Endodermal cell (in vitro differentiated cells): Measurements from ENCODE around the gene HLA-DMB. TPM values are rescaled to one million over a fixed set of nuclear protein-coding genes. Genes with fewer than 3 reads are reported as not detected.
A peak's percentile ranks its signal among the peaks of the same experiment; 100 is the strongest.

Experiments used
- DNase-seq: peaks from one replicate; pipeline ENCODE4 v3.0.0-alpha.2; 2017
- H3K27ac ChIP-seq: 2 replicates; pipeline ENCODE4 v1.5.1; 2013; ENCODE audit warnings: mild to moderate bottlenecking, low read depth, low read length, moderate library complexity
- H3K27me3 ChIP-seq: 2 replicates; pipeline ENCODE4 v1.6.1; 2013; ENCODE audit warnings: mild to moderate bottlenecking, low read length, moderate library complexity; ENCODE audit not compliant: insufficient read depth, control insufficient read depth, poor library complexity, severe bottlenecking
- H3K36me3 ChIP-seq: 2 replicates; pipeline ENCODE4 v1.7.0; 2013; ENCODE audit warnings: mild to moderate bottlenecking, low read length, moderate library complexity; ENCODE audit not compliant: control insufficient read depth, insufficient read depth
- H3K4me1 ChIP-seq: one replicate; pipeline ENCODE4 v1.7.0; 2013; ENCODE audit warnings: low read length; ENCODE audit not compliant: control insufficient read depth, insufficient read depth
- H3K4me3 ChIP-seq: 2 replicates; pipeline ENCODE4 v1.5.1; 2013; ENCODE audit warnings: mild to moderate bottlenecking, low read length, moderate library complexity
- H3K9ac ChIP-seq: 2 replicates; pipeline ENCODE4 v1.6.1; 2013; ENCODE audit warnings: mild to moderate bottlenecking, low read length, moderate library complexity; ENCODE audit not compliant: poor library complexity, severe bottlenecking; ENCODE audit errors: extremely low read depth
- H3K9me3 ChIP-seq: 2 replicates; pipeline ENCODE4 v1.6.1; 2013; ENCODE audit warnings: mild to moderate bottlenecking, low read length, moderate library complexity; ENCODE audit not compliant: control insufficient read depth
- H3K27ac Mint-ChIP-seq: 2 replicates; pipeline ENCODE4 v1.8.0; 2020; ENCODE audit warnings: mixed read lengths
- H3K27me3 Mint-ChIP-seq: 2 replicates; pipeline ENCODE4 v1.8.0; 2021; ENCODE audit warnings: mild to moderate bottlenecking, mixed read lengths; ENCODE audit not compliant: insufficient read depth
- H3K36me3 Mint-ChIP-seq: 2 replicates; pipeline ENCODE4 v1.8.0; 2020; ENCODE audit warnings: low read depth, mixed read lengths
- H3K4me1 Mint-ChIP-seq: 2 replicates; pipeline ENCODE4 v1.8.0; 2020; ENCODE audit warnings: mixed read lengths
- H3K4me3 Mint-ChIP-seq: 2 replicates; pipeline ENCODE4 v1.8.0; 2020; ENCODE audit warnings: mild to moderate bottlenecking, moderate library complexity, mixed read lengths
- H3K9me3 Mint-ChIP-seq: 2 replicates; pipeline ENCODE4 v1.8.0; 2020; ENCODE audit warnings: mild to moderate bottlenecking, mixed read lengths
- WGBS, 2 experiments: methylation state at CpG; one replicate each; pipeline versions ENCODE4 v1.1.5 to v1.1.7; 2013; ENCODE audit warnings: missing lambda C conversion rate in 2 of 2, mixed read lengths in 1 of 2; ENCODE audit not compliant: insufficient coverage in 1 of 2, insufficient read length in 1 of 2; 5-methylcytosine and 5-hydroxymethylcytosine counted together
- total RNA-seq, 2 donors: library from RNA; stranded (reverse); fragmentation: NEBNext Ultra II Directional in 1 of 2; extraction: Animal tissue kit (Norgen Biotek cat#: 25700) in 1 of 2; gene quantifications; 2 replicates in 1 of 2; 3 replicates in 1 of 2; pipeline ENCODE4 v1.2.1, GENCODE V29; 2021
- TF ChIP-seq, protein P1 (sequence below): fragments of 200-600 bp; sonication (generic); conservative IDR thresholded peaks from 2 replicates; pipeline ENCODE4 v1.5.0; 2021; ENCODE audit warnings: antibody characterized with exemption, mild to moderate bottlenecking

Gene HLA-DMB
- total RNA-seq, 2 donors from 2014 or later: 0.24 to 1.8 TPM

DNA sequence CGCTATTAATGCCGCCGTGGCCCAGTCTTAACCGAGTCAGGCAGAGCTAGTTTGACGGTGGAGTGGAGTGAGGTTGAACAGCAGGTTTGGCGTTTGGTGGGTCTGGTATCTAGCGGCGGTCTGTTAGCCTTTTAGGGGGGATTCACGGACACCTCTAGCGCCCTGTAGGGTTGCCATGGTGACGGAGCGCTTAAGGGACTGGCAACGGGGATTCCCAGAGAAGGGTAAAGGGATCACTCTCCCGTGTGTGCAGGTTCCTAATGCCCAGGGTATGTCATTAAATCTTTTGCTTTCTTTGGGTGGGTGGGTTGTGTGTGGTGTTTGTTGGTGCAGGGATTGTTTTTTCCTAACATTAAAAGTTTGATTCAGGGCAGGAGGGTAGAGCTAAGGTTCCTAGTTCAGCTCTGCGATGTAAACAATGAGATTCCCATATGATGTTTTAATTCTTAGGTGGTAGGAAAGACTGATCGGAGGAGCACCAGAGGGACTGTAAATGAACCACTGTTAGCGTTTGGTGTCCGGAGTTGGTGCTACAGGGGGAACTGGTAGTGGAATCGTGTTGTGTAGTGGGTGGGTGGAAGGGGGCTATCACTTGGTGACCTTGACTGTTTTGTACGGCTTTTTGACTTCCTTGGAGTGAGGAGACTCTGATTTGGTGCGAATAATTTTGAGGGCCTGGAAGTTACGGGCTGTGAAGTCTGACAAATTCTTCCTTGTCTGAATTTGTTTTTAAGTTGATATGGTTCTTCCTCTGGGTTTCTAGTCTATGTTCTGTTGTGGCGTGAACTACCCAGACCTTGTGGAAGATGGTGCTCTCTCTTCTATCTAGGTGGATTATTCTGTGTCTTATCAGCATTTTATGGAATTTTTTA, 32.6 kb upstream of the HLA-DMB start:
- Histone ChIP-seq H3K9me3 (no peaks in the 10 kb centered on the region), H3K27ac (peak overlapping the region; percentile 83), H3K4me1 (no peaks in the 10 kb centered on the region), H3K36me3 (peaks cover 65% of the 10 kb centered on the region), H3K9ac (peak overlapping the region; percentile 95), H3K27me3 (no peaks in the 10 kb centered on the region), H3K4me3 (peak overlapping the region; percentile 98)
- DNase-seq: peak; percentile 71
- WGBS, 2 experiments: 1% methylated on average over 8 to 23 of the region's 23 CpGs
- TF ChIP-seq, protein P1, sequence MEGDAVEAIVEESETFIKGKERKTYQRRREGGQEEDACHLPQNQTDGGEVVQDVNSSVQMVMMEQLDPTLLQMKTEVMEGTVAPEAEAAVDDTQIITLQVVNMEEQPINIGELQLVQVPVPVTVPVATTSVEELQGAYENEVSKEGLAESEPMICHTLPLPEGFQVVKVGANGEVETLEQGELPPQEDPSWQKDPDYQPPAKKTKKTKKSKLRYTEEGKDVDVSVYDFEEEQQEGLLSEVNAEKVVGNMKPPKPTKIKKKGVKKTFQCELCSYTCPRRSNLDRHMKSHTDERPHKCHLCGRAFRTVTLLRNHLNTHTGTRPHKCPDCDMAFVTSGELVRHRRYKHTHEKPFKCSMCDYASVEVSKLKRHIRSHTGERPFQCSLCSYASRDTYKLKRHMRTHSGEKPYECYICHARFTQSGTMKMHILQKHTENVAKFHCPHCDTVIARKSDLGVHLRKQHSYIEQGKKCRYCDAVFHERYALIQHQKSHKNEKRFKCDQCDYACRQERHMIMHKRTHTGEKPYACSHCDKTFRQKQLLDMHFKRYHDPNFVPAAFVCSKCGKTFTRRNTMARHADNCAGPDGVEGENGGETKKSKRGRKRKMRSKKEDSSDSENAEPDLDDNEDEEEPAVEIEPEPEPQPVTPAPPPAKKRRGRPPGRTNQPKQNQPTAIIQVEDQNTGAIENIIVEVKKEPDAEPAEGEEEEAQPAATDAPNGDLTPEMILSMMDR: no peak
- no peaks in the 10 kb centered on the region for H3K9me3 Mint-ChIP-seq
- peaks cover 24% of the 10 kb centered on the region for H3K4me1 Mint-ChIP-seq
- peaks cover 69% of the 10 kb centered on the region for H3K36me3 Mint-ChIP-seq
- H3K27ac Mint-ChIP-seq: peak overlapping the region; percentile 100
- H3K27me3 Mint-ChIP-seq: no peaks in the 10 kb centered on the region
- H3K4me3 Mint-ChIP-seq: peak overlapping the region; percentile 98

DNA sequence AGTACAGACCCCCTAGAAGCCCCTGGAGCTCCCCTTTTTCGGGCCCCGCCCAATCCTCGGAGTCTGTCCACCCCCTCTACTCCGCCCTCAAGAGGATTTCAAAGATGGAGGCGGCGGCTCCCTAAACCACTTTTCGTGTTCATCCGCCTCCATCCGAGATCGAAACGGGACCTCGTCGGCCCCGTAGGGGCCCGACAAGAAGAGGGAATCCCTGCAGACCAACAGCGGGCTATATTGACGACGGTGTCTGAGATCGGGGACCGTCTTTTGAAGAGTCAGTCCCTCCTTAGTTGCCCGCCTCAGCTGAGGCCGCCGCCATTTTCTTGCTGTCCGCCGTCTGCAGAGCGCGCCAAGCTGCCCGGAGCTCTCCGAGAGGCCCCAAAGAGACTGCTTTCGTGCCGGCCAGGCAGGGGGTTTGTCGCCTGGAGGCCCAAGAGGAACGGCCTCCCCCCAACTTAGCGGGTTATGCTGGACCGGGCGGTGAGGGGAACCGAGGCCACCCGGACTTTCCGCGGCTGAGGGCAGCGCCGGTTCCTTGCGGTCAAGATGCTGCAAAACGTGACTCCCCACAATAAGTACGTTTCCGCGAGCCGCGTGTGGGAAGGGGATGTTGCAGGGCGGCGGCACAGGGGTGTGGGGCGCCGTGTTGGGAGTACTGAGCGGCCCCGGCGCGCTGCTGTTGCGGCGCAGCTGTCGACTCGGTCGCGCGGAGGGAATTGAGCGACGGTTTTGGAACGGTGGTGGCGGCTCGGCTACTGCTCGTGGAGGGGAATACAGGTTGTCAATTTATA, 31.7 kb upstream of the HLA-DMB start:
- Histone ChIP-seq H3K4me3 (peak overlapping the region; percentile 98), H3K4me1 (no peaks in the 10 kb centered on the region), H3K27ac (peak overlapping the region; percentile 83), H3K9me3 (no peaks in the 10 kb centered on the region), H3K27me3 (no peaks in the 10 kb centered on the region), H3K9ac (peak overlapping the region; percentile 95), H3K36me3 (peaks cover 57% of the 10 kb centered on the region)
- H3K4me1 Mint-ChIP-seq: peaks cover 25% of the 10 kb centered on the region
- TF ChIP-seq, protein P1: no peak
- WGBS, 2 experiments: 0 to 1% methylated on average over 39 to 70 of the region's 70 CpGs
- H3K27ac Mint-ChIP-seq: peak overlapping the region; percentile 100
- DNase-seq: no peak
- no peaks in the 10 kb centered on the region for H3K27me3 Mint-ChIP-seq
- no peaks in the 10 kb centered on the region for H3K9me3 Mint-ChIP-seq
- peak overlapping the region; percentile 98 for H3K4me3 Mint-ChIP-seq
- peaks cover 61% of the 10 kb centered on the region for H3K36me3 Mint-ChIP-seq

DNA sequence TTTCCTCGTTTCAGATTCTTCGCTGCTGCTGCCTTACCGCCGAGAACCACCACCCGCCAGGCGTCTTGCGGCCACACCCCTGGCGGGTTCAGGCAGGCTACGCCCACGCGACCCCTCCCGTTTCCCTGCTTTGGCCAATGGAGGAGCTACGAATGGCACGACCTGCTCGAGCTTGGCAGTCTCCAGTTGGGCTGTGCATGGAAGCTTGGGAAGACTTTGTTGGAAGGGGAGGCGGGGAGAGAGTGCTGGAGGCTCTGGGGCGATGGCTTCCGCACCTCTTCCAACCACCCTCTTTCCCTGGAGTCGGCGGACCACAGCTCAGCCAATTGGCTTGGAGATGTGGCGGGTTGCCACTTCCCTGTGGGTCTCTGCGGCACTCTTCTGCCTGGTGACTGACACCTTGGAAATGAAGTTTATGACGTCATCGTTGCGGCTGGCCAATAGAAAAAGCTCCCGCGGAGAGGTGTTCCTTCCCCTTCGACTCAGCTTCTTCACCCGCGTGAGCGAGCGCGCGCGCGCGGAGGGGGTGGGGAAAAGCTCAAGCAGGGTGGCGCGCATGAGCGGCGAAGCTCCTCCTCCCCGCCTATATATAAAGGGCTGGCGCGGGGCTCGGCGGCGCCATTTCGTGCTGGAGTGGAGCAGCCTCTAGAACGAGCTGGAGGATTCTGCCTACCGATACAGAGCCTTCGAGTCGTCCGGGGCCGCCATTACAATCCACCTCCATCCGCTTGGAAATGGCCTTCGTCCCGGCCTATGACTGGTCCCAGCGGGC, 30.9 kb upstream of the HLA-DMB start:
- peak overlapping the region; percentile 99 for H3K27ac ChIP-seq
- TF ChIP-seq, protein P1: no peak
- Mint-ChIP-seq H3K9me3 (no peaks in the 10 kb centered on the region), H3K27ac (peak overlapping the region; percentile 100), H3K27me3 (no peaks in the 10 kb centered on the region), H3K4me1 (peaks cover 28% of the 10 kb centered on the region), H3K36me3 (peaks cover 53% of the 10 kb centered on the region), H3K4me3 (peak overlapping the region; percentile 98)
- WGBS, 2 experiments: 0% methylated on average over 11 to 58 of the region's 58 CpGs
- H3K27me3 ChIP-seq: no peaks in the 10 kb centered on the region
- no peaks in the 10 kb centered on the region for H3K4me1 ChIP-seq
- DNase-seq: peak; percentile 99
- H3K9me3 ChIP-seq: no peaks in the 10 kb centered on the region
- peaks cover 49% of the 10 kb centered on the region for H3K36me3 ChIP-seq
- H3K9ac ChIP-seq: peak overlapping the region; percentile 99
- H3K4me3 ChIP-seq: peak overlapping the region; percentile 98
